DMS53 treated with DMSO at 0.1 percent for 48 hours (cell line): ENCODE data around the gene PTPN22.
A peak's percentile ranks its signal among the peaks of the same experiment; 100 is the strongest.

Source experiments
- DNase-seq: peaks from one replicate; lab custom pipeline; 2025; ENCODE audit not compliant: unreplicated experiment; lab: John Stamatoyannopoulos, UW

The PTPN22 gene

GRCh38 chr1:113887402-113888175 is 16.1 kb upstream of the PTPN22 start, which contains the start of gene BCL2L15:
TSS of gene BCL2L15 (minus strand) at chr1:113887581. CDS start at chr1:113887375, 206 bp downstream.
- peak; percentile 20 for DNase-seq

- DNase-seq = no peak
Measured at GRCh38 chr1:113886417-113887401, 15.2 kb upstream of the PTPN22 start.

GRCh38 chr1:113881661-113882060 is 10.1 kb upstream of the PTPN22 start:
- no peak for DNase-seq

GRCh38 chr1:113879739-113880038 is 8.2 kb upstream of the PTPN22 start:
- no peak for DNase-seq

- DNase-seq = no peak
Measured at GRCh38 chr1:113876176-113876575, 4.7 kb upstream of the PTPN22 start.

- no peak for DNase-seq
Measured at GRCh38 chr1:113875714-113876113, 4.2 kb upstream of the PTPN22 start.

GRCh38 chr1:113874012-113874879 is 2.7 kb upstream of the PTPN22 start:
- DNase-seq = no peak

GRCh38 chr1:113872219-113872935 is 865 bp upstream of the PTPN22 start:
- DNase-seq = no peak

- no peak for DNase-seq
Measured at GRCh38 chr1:113870778-113871177, 734 bp downstream of the PTPN22 start.

- no peak for DNase-seq
Measured at GRCh38 chr1:113868387-113869083, 3.0 kb downstream of the PTPN22 start.

GRCh38 chr1:113861641-113862040 is 9.9 kb downstream of the PTPN22 start:
- DNase-seq = no peak

GRCh38 chr1:113860891-113861290 is 10.6 kb downstream of the PTPN22 start:
- DNase-seq = no peak

GRCh38 chr1:113859478-113860175 is 11.9 kb downstream of the PTPN22 start:
- no peak for DNase-seq

GRCh38 chr1:113858982-113859381 is 12.5 kb downstream of the PTPN22 start:
- no peak for DNase-seq

- no peak for DNase-seq
Measured at GRCh38 chr1:113858418-113858817, 13.1 kb downstream of the PTPN22 start.

- no peak for DNase-seq
Measured at GRCh38 chr1:113857776-113858175, 13.7 kb downstream of the PTPN22 start.

- DNase-seq = no peak
Measured at GRCh38 chr1:113856401-113856790, 15.1 kb downstream of the PTPN22 start.

GRCh38 chr1:113855630-113856400 is 15.7 kb downstream of the PTPN22 start:
- no peak for DNase-seq
